ENCODE results near the gene CCDC47.
"Not testable (repeated sequence)": the region's sequence is repeated elsewhere in the genome, so short reads cannot be mapped to it uniquely, and the experiment has no call there.

Gene CCDC47, protein sequence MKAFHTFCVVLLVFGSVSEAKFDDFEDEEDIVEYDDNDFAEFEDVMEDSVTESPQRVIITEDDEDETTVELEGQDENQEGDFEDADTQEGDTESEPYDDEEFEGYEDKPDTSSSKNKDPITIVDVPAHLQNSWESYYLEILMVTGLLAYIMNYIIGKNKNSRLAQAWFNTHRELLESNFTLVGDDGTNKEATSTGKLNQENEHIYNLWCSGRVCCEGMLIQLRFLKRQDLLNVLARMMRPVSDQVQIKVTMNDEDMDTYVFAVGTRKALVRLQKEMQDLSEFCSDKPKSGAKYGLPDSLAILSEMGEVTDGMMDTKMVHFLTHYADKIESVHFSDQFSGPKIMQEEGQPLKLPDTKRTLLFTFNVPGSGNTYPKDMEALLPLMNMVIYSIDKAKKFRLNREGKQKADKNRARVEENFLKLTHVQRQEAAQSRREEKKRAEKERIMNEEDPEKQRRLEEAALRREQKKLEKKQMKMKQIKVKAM

DNA sequence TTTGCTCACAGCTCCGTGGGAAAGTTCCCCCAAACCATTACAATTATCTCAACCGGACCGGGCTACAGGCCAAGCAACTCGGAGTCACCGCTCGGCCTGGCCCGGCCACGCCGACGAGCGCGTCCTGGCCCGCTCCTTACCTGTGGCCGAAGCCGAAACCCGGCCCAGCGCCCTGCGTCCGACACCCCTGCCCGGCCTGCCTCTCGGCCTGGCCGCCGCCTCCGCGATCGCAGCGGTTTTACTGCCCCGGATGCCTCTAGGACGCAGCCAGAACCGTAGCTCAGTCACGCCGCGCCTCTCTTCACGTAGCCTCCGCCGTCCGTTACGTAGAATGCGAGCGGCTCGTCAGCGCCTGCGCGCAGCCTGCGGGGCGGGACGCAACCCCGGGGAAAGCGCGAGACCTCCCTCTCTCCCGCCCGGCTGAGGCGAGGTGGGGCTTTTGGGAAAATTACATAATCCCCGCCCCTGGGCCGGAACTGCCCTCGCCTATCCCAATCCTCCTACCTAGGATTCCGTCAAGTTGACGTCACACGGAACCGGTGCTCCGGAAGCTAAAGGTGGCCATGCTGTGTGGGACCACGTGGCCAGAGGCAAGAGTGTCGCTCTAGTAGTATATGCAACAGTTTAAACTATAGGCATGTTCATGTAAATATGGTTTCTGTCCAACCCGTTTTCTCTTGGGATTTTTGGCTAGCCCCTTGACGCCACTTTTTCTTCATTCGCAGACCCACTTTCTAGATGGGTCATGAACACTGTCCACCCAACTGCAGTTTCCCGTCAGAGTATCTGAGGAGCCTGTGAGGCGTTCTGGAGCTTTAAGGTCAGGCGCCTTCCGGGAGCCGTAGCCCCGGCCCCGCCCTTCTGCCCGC is at the start of gene CCDC47:
TSS of gene CCDC47 (minus strand) at position 326 of the 869 bp plus-strand sequence. CDS start 7,422 bp downstream, outside the sequence.
- DNase-seq (ENCODE audit: low read depth, low spot score), result peak; percentile 95

DNA sequence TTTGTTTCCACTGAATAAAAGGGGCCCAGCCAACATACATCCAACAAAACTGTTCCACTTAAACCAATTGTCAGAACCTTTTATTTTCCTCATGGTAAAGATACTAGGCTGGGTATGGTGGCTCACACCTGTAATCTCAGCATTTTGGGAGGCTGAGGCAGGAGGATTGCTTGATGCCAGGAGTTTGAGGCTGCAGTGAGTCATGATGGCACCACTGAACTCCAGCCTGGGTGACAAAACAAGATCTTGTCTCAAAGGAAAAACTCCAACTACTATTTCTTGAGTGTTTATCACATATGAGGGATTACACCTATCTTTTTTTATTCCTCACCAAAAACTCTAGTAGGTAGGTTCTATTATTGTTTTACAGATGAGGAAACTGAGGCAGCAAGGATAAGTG is 49.1 kb upstream of the CCDC47 start:
- no peak for DNase-seq (ENCODE audit: low read depth, low spot score)

DNA sequence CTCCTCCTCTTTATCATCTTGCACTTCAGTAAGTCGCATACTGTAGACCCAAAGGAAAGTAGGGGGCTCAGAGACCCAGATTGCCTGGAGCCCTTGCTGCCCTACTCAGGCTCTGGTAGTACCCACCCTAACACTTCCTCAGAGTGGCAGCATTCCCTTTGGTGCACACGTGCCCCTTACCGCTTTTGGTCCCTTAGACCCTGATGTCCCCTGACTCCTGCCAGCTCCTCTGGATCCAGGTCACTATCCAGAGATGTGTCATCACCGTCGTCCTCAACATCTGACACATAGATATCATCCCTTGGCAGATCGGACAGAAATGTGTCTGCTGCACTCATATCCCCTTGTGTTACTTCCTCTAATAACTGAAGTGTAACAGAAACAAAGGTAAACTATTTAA is 48.4 kb upstream of the CCDC47 start:
- no peak for DNase-seq (ENCODE audit: low read depth, low spot score)

DNA sequence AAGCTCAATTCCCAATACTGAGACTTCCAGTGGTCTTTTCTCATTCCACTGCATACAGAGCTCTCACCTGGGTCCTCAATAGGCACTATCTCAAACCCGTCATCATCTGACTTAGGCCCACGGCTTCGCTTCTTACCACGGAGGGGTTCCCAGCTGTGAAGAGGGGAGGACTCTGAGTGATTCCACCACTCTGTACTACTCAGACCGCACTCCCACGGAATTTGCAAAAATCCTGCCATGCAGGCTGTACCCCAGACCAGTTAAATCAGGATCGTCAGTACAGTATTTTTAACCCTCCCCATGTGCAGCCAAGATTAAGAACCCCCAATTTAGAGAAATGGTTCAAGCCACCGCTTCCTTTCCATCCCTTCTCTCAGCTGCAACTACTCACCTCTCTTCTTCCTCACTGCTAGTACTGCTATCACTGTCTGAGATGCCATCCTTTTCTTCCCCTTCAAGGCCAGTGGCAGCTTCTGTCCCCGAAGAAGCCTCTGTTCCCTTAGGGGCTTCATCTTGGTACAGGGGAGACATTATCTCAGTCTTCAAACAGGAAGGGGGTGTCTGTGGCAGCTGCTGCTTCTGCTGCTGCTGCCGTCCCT is 47.7 kb upstream of the CCDC47 start:
- no peak for DNase-seq (ENCODE audit: low read depth, low spot score)

DNA sequence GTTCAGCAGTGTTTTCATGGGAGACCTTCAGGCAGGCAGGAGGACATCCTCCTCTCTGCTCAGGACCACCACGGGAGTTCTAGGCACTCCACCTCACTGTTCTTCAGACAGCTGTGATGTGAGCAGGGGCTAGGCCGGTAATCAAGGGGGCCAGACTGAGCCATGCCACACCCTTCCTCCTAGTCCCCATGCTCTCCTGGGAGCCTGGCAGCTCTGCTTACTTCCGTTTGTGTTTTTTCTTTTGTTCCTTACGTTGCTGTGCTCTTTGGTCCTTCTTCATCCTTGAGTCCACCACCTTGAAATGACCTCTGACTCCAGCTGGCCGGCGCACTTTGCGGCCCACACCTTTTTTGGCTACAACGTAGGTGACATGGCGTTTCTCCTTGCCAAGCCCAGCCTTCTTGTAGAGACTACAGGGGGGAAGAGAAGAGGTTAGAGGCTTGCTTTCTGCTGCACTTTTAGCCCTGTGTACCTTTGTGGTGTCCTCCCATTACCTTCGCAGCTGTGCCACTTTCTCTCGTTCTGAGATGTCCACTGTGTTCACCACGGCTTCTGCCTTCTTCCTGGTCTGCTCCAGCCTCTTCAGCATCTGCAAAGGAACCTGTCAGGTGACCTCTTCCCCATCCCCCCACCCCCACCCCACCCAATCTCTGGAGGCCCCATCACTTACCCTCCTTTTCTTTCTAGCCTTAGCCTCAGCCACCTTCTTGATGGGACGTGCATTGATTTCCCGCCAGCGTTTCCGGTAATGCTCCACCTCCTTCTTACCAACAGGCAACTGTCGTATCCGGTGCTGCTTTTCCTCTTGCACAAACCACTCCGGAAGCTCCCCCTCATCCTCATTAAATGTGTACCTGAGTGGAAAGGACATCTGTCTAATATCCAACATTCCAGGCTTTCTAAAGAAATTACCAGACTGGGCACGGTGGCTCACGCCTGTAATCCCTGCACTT is 46.5 kb upstream of the CCDC47 start:
- no peak for DNase-seq (ENCODE audit: low read depth, low spot score)

DNA sequence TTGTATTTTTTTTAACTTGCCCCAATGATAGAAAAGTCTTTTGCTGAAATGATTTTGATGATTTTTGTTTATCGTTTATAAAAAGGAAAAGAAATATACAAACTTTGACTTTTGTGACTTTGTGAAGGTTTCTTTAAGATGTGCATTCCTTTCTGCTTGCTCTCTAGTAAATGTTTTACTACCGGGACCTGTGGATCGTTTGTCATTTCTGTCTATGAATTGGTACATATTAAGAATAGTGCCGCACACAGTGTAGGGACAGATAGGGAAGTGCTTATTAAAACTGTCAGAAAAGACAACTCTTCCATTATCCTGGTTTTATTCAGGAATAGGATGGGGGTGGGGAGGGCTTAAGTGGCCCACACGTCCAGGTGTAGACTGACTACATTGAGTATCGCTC is 45.7 kb upstream of the CCDC47 start:
- no peak for DNase-seq (ENCODE audit: low read depth, low spot score)

DNA sequence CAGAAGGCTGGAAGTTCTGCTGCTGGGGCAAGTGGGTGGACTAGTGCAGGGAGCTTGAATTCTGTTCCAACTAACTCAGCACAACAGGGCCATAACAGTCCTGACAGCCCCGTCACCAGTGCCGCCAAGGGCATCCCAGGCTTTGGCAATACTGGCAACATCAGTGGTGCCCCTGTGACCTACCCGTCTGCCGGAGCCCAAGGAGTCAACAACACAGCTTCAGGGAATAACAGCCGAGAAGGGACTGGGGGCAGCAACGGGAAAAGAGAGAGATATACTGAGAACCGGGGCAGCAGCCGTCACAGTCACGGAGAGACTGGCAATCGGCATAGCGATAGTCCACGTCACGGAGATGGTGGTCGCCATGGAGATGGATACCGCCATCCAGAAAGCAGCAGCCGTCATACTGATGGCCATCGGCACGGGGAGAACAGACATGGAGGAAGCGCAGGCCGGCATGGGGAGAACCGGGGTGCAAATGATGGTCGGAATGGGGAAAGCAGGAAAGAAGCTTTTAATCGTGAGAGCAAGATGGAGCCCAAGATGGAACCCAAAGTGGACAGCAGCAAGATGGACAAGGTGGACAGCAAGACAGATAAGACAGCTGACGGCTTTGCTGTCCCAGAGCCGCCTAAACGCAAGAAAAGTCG is 44.5 kb upstream of the CCDC47 start:
- DNase-seq (ENCODE audit: low read depth, low spot score), result no peak

DNA sequence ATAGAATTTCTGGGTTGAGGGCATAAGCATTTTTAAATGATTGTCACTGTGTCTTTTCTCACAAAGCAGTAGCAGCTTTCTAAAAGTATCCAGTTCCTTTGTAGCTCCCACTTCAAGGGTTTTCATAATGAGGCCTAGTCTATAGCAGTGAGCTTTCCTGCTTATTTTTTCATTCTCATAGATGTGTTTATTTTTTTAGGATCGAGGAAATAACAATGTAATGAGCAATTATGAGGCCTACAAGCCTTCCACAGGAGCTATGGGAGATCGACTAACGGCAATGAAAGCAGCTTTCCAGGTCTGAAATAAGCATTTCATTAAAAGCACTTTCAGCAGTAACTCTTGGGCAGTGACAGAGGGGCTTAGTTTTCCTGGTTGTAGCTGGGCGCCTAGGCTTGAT is 43.3 kb upstream of the CCDC47 start:
- DNase-seq (ENCODE audit: low read depth, low spot score), result no peak

DNA sequence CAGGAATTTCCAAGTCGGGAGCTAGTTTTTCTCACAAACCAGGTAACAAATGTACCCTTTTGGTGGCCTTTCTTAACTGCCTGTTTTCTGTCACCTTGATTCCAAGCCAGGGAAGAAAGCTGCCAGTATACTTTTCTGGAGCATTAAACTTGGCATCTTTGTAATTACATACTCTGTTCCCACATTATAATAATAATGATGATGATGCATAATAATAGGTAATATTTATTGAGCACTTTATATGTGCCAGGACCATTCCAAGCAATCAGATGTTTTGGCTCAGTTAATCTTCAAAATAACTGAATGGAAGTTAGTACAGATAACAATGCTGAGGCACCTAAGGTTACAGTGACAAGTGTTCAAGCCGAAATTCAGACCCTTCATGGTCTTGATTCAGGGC is 42.7 kb upstream of the CCDC47 start:
- no peak for DNase-seq (ENCODE audit: low read depth, low spot score)

DNA sequence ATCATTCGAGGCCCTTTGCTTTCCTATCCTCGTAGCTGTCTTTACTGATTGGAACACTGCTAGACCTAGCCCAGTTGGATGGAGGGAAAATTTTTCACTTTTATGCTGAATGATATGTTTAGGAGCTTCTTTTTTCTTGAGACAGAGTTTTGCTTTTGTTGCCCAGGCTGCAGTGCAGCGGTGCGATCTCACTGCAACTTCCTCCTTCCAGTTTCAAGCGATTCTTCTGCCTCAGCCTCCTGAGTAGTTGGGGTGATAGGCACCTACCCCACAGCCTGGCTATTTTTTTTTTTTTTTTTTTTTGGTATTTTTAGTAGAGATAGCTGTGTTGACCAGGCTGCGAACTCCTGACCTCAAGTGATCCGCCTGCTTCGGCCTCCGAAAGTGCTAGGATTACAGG is 36.6 kb upstream of the CCDC47 start:
- no peak for DNase-seq (ENCODE audit: low read depth, low spot score)

DNA sequence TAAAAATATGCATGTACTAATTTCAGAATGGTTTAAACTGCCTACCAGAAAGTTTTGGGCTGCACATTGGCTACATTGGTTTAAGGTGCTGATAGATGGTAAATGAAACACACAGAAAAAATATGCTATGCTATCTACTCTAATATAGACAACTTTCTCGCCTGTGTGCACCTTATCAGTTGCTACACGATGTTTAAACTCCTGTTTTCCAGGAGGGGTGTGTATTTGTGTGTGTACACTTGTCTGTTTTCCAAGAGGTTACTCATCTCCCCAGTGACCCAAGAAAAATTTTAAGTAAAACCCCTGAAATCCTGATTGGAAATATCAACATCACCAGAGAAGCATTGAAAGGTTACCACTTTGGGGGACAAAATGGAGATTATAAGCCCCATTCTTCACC is 32.2 kb upstream of the CCDC47 start:
- no peak for DNase-seq (ENCODE audit: low read depth, low spot score)

DNA sequence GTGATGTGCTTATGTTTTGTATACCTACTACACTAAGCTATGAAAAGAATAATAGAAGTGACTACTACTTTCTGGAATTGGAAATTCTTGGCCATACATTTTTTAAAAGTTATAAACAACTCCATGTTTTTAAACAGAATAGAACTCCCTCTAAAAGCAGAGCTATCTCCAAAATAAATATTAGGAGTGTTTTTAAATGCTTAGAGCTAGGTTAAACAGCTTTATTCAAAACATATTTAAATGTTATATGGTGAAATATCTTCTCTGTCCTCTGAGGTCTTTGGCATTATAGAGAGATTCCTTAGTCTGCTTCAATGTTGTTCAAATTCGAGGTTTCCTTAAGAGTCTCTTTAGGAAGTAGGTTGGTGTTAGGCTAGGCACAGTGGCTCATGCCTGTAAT is 30.9 kb upstream of the CCDC47 start:
- DNase-seq (ENCODE audit: low read depth, low spot score), result no peak

DNA sequence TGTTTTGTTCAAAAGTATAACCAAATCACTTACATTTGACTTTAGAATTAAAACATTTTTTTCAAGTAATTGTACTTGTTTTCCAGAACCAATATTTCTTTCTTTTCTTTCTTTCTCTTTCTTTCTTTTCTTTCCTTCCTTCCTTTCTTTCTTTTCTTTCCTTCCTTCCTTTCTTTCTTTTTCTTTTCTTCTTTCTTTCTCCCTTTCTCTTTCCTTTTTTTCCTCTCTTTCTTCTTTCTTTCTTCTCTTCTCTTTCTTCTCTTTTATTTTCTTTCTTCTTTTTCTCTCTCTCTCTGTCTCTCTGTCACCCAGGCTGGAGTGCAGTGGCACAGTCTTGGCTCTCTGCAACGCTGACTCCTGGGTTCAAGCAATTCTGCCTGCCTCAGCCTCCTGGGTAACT is 27.4 kb upstream of the CCDC47 start:
- no peak for DNase-seq (ENCODE audit: low read depth, low spot score)

DNA sequence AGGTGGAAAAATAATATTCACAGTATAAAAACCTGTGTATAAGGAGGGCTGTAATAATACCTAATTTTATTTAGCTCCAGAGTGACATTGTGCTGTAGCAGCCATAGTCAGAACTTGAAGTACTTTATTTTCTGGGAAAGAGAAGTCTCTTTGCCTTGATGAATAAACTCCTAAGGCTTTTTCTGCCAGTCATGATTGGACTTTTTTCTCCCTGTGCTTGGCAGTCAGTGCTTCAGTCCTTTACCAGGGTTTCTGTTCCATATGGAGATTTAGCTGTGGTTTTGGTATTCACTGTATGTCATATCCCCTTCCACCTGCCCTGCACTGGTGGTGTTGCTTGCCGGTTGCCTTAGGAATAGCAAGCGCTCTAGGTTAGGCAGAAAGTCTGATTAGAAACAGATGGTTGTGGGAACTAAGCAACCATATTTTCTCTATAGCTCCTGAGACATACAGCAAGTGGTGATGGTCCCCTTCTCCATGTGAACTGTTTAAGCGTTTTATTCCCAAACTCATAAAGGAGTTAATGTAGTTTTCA is 25.2 kb upstream of the CCDC47 start:
- DNase-seq (ENCODE audit: low read depth, low spot score), result no peak

DNA sequence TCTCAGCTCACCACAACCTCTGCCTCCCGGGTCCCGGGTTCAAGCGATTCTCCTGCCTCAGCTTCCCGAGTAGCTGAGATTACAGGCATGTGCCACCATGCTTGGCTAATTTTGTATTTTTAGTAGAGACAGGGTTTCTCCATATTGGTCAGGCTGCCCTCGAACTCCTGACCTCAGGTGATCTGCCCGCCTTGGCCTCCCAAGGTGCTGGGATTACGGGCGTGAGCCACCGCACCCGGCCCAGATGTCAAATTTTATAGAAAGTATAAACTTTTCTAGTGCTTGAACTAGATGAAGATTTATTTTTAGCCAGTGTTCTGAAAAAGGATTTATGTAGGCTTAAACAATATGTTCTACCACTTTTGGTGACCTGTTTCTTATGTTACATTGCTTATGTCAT is 23.0 kb upstream of the CCDC47 start:
- not testable (repeated sequence) for DNase-seq (ENCODE audit: low read depth, low spot score)

DNA sequence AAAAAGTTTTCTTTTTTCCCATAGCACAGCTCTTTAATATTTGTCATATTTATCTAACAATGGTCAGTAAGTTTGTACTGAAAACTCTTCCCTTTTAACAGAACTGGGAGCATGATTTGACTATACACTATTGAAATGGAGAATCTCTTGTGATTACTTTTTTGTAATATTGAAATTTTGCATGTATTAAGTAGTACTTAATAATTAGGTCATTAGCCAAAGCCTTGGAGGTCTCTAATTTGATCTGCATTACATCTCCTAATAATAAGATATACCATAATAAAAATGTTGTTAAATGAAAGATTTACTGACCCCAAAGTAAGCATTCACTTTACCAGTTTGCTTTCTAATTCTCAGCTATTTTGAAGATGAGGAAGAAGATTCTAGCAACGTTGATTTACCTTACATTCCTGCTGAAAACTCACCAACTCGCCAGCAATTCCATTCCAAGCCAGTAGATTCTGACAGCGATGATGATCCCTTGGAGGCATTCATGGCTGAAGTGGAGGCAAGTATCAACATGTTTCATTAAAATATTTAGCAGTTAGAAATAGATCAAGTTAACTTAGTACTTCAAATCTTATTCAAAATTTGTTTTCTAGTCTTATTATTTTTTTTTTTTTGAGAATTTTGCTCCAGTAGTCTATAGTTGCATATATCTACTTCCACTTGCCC is 18.8 kb upstream of the CCDC47 start:
- DNase-seq (ENCODE audit: low read depth, low spot score), result no peak

DNA sequence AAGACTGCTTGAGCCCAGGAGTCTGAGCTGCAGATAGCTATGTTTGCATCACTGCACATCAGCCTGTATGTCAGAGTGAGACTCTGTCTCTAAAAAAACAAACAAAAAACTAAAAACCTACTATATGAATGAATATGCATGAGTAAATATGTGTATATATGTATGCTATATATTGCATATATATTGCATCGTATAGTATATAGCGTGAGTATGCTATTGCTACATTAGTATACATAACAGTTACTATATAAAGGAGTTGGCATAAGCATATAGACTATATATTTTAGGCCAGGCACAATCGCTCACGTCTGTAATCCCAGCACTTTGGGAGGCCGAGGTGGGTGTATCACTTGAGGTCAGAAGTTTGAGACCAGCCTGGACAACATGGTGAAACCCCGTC is 16.7 kb upstream of the CCDC47 start:
- no peak for DNase-seq (ENCODE audit: low read depth, low spot score)

DNA sequence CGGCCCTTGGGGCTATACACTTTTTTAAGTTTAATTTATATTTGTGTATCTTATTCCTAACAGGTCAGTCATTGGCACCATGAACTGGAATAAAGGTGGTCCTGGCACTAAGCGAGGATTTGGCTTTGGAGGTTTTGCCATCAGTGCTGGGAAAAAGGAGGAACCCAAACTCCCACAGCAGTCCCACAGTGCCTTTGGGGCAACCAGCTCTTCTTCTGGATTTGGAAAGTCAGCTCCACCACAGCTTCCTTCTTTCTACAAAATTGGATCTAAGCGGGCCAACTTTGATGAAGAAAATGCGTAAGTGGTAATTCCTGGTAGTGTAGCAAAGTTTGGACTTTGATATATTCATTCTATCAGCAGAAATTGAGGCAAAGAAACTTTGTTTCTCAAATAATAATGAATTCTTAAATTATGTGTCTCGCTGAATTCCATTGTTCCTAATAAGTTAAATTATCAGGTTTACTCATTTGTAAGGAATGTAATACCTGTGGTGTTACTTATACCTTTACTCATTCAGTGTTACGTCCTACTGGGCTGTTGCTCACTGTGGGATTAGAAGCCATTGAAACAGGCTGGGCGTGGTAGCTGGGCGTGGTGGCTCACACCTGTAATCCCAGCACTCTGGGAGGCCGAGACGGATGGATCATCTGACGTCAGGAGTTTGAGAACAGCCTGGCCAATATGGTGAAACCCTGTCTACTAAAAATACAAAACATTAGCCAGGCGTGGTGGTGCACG is 13.7 kb upstream of the CCDC47 start:
- DNase-seq (ENCODE audit: low read depth, low spot score), result no peak

DNA sequence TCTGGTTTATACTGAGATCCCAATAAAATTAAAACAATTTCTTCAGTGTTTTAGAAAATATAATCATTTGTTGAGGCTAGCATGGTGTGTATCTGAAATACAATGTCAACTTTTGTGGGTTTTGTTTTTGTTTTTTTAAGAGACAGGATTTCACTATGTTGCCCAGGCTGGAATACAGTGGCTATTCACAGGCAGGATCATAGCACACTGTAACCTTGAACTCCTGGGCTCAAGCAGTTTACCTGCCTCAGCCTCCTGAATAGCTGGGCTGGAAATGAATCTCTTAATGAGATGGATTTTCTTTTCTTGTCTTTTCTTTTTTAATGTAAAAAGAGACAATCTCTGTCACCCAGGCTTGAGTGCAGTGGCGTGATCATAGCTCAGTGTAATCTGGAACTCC is 12.7 kb upstream of the CCDC47 start:
- no peak for DNase-seq (ENCODE audit: low read depth, low spot score)

All from activated naive CD8-positive, alpha-beta T cell treated with anti-CD3 and anti-CD28 coated beads, Interleukin-2, amount 50 U/mL, for 16 hours (primary cell).